ENCODE results near the gene LDLRAD4.

LDLRAD4 gene

DNA sequence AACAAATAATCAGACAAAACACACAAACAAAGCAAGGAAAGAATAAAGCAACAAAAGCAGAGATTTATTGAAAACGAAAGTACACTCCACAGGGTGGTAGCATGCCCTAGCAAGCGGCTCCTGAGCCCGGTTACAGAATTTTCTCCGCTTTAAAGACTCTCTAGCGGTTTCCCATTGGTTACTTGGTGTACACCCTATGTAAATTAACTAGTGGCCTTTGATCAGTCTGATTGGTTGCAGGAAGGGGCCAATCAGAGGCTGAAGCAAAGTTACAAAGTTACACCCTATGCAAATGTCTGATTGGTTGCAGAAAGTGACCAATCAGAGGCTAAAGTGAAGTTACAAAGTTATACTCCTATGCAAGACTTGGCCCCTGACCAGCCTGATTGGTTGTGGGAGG is 242.9 kb downstream of the LDLRAD4 start:
- DNase-seq (ENCODE audit: low read depth) = no peak
- Histone ChIP-seq H3K27me3 (replicated peaks; ENCODE audit: control insufficient read depth, insufficient read depth, low read length) (peaks cover 3% of the 10 kb centered on the region), H3K9me3 (ENCODE audit: control insufficient read depth, low read length) (no peaks in the 10 kb centered on the region), H3K9ac (ENCODE audit: low read length) (no peak overlapping the region), H3K4me1 (ENCODE audit: control insufficient read depth, insufficient read depth, low read length) (no peaks in the 10 kb centered on the region), H3K36me3 (ENCODE audit: control insufficient read depth, insufficient read depth, low read length, severe bottlenecking) (no peaks in the 10 kb centered on the region), H3K4me3 (ENCODE audit: low read length) (no peak overlapping the region)

DNA sequence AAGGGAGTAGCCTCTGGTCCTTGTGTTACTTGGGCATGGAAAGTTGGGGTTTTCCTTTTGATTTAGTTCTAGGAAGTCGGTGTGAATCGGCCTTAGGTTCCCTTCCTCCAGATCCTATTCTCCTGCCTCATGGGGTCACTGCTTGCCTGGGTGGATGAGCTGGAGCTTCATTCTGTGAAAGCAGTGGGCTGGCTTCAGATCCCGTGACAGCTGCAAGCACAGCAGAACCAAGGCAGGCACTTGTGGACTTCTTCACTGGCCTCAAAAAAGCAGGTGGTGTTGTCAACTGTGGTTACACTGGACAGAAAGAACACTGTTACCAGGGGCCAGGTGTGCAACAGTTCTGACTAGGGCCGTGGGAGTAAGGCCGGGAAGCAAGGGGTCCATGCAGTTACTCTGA is 243.4 kb downstream of the LDLRAD4 start:
- Histone ChIP-seq H3K27me3 (replicated peaks; ENCODE audit: control insufficient read depth, insufficient read depth, low read length) (peaks cover 3% of the 10 kb centered on the region), H3K36me3 (ENCODE audit: control insufficient read depth, insufficient read depth, low read length, severe bottlenecking) (no peaks in the 10 kb centered on the region), H3K4me3 (ENCODE audit: low read length) (no peak overlapping the region), H3K9me3 (ENCODE audit: control insufficient read depth, low read length) (no peaks in the 10 kb centered on the region), H3K9ac (ENCODE audit: low read length) (no peak overlapping the region), H3K4me1 (ENCODE audit: control insufficient read depth, insufficient read depth, low read length) (no peaks in the 10 kb centered on the region)
- DNase-seq (ENCODE audit: low read depth) = no peak

- Histone ChIP-seq H3K27me3 (replicated peaks; ENCODE audit: control insufficient read depth, insufficient read depth, low read length) (peaks cover 3% of the 10 kb centered on the region), H3K9ac (ENCODE audit: low read length) (no peak overlapping the region), H3K9me3 (ENCODE audit: control insufficient read depth, low read length) (no peaks in the 10 kb centered on the region), H3K4me3 (ENCODE audit: low read length) (no peak overlapping the region), H3K4me1 (ENCODE audit: control insufficient read depth, insufficient read depth, low read length) (no peaks in the 10 kb centered on the region), H3K36me3 (ENCODE audit: control insufficient read depth, insufficient read depth, low read length, severe bottlenecking) (no peaks in the 10 kb centered on the region)
- DNase-seq (ENCODE audit: low read depth) = no peak
These were observed 244.1 kb downstream of the LDLRAD4 start for GRCh38 chr18:13462686-13463085.

DNA sequence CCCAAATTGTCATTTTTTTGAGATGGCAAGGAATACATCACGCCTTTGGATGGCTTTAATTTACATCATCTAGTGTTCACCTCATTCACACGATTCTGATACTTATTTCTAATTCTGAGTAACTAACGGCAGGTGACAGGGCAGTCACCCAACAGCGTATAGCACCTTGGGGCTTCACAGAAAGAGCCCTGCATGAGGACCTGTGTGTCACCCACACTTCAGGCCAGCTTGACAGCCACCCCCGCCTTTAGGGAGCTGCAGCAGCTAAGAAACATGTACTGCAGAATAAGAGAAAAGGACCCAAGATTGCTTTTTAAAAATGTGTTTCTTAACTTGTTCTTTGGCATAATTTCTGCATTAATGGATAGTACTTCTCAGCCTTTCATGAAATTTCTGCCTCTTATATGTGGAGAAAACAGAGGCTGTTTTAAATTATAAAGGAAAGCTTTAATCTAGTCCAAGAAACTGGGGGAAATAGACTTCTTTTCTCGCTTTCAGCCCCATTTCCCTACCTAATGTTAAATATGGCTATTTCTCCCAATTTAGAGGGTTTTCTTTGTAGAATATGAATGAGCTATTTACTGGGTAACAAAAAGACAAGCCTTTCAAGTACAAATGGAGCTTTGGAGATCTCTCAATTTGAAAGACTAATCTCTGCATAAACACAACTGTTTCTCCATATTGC is 245.1 kb downstream of the LDLRAD4 start:
- peaks cover 3% of the 10 kb centered on the region for H3K27me3 ChIP-seq (replicated peaks; ENCODE audit: control insufficient read depth, insufficient read depth, low read length)
- H3K36me3 ChIP-seq (ENCODE audit: control insufficient read depth, insufficient read depth, low read length, severe bottlenecking) = no peaks in the 10 kb centered on the region
- DNase-seq (ENCODE audit: low read depth) = no peak
- H3K9me3 ChIP-seq (ENCODE audit: control insufficient read depth, low read length) = no peaks in the 10 kb centered on the region
- no peak overlapping the region for H3K9ac ChIP-seq (ENCODE audit: low read length)
- no peaks in the 10 kb centered on the region for H3K4me1 ChIP-seq (ENCODE audit: control insufficient read depth, insufficient read depth, low read length)
- H3K4me3 ChIP-seq (ENCODE audit: low read length) = no peak overlapping the region

DNA sequence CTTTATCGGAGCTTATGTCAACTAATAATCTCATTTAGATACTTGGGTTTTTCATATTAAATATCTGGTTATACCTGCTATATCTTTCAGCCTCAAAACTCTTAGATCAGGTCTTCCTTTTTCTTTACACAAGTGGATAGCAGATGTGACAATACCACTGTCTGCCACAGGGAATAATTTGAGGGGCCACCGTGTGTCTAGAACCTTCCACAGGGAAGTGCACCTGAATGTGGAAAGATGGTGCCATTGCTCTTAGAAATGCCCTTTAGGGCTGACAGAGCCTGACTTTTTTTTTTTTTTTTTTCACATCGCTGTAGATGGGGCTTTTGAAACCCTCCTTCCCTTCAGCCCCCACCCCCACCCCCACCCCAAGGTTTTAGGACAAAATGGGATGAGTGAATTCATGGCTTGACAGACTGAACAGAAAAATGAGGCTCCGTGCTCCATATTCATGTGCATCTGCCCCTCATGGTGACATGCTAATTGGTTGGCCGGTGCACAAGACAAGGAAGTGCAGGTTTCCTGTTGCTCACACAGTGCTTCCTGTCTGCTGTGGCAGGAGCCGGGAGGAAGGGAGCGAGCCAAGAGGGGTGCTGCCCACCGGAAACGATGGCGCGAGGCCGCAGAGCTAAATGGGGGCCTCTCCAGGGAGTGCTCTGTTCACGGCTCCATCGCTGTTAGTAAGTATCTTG is 246.0 kb downstream of the LDLRAD4 start:
- no peak for DNase-seq (ENCODE audit: low read depth)
- no peaks in the 10 kb centered on the region for H3K36me3 ChIP-seq (ENCODE audit: control insufficient read depth, insufficient read depth, low read length, severe bottlenecking)
- H3K4me3 ChIP-seq (ENCODE audit: low read length) = no peak overlapping the region

GRCh38 chr18:13465124-13465446 is 246.5 kb downstream of the LDLRAD4 start:
- H3K36me3 ChIP-seq (ENCODE audit: control insufficient read depth, insufficient read depth, low read length, severe bottlenecking) = no peaks in the 10 kb centered on the region

More for the DNA sequence above, 246.0 kb downstream of the LDLRAD4 start:
- H3K27me3 ChIP-seq (replicated peaks; ENCODE audit: control insufficient read depth, insufficient read depth, low read length) = peaks cover 3% of the 10 kb centered on the region
- no peaks in the 10 kb centered on the region for H3K9me3 ChIP-seq (ENCODE audit: control insufficient read depth, low read length)
- no peaks in the 10 kb centered on the region for H3K4me1 ChIP-seq (ENCODE audit: control insufficient read depth, insufficient read depth, low read length)
- H3K9ac ChIP-seq (ENCODE audit: low read length) = no peak overlapping the region

GRCh38 chr18:13465476-13465875 is 246.9 kb downstream of the LDLRAD4 start:
- H3K36me3 ChIP-seq (ENCODE audit: control insufficient read depth, insufficient read depth, low read length, severe bottlenecking) = no peaks in the 10 kb centered on the region
- H3K4me1 ChIP-seq (ENCODE audit: control insufficient read depth, insufficient read depth, low read length) = no peaks in the 10 kb centered on the region
- H3K4me3 ChIP-seq (ENCODE audit: low read length) = no peak overlapping the region
- no peak overlapping the region for H3K9ac ChIP-seq (ENCODE audit: low read length)
- DNase-seq (ENCODE audit: low read depth) = no peak
- H3K27me3 ChIP-seq (replicated peaks; ENCODE audit: control insufficient read depth, insufficient read depth, low read length) = peaks cover 3% of the 10 kb centered on the region
- H3K9me3 ChIP-seq (ENCODE audit: control insufficient read depth, low read length) = no peaks in the 10 kb centered on the region

More at GRCh38 chr18:13465124-13465446, 246.5 kb downstream of the LDLRAD4 start:
- Histone ChIP-seq H3K9ac (ENCODE audit: low read length) (no peak overlapping the region), H3K4me1 (ENCODE audit: control insufficient read depth, insufficient read depth, low read length) (no peaks in the 10 kb centered on the region), H3K27me3 (replicated peaks; ENCODE audit: control insufficient read depth, insufficient read depth, low read length) (peaks cover 3% of the 10 kb centered on the region), H3K4me3 (ENCODE audit: low read length) (no peak overlapping the region), H3K9me3 (ENCODE audit: control insufficient read depth, low read length) (no peaks in the 10 kb centered on the region)
- DNase-seq (ENCODE audit: low read depth) = no peak

GRCh38 chr18:13470516-13471197 is 252.1 kb downstream of the LDLRAD4 start:
- peaks cover 4% of the 10 kb centered on the region for H3K27me3 ChIP-seq (replicated peaks; ENCODE audit: control insufficient read depth, insufficient read depth, low read length)
- no peaks in the 10 kb centered on the region for H3K9me3 ChIP-seq (ENCODE audit: control insufficient read depth, low read length)

DNA sequence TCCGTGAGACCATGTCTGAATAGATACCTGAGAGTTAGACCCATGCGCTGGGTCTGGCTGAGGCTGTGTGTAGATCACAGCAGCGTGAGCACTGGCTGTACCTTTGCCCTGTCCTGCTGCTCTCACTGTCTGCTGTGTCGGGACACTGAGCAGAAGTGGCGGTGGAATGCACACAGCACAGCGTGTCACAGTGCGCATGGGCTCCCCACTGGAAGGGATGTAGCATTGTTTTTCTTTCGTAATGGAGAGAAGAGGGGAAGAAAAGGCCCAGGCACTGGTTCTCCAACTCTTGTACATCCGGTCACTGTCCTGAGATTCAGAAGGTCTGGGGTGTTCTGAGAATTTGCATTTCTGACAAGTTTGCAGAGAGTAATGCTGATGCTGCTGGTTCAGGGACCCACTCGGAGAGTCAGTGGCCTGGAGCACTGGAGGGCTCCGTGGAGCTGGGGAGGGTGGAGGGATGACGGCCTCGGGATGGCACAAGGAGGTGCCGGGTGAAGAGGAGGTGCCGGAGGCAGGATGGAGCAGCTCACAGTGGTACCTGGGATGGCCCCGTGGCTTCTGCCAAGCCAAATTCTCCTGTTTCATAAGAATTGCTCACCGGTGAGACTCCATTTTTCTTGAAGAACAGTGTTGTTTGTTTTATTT is 252.8 kb downstream of the LDLRAD4 start:
- Histone ChIP-seq H3K27me3 (replicated peaks; ENCODE audit: control insufficient read depth, insufficient read depth, low read length) (peaks cover 4% of the 10 kb centered on the region), H3K9me3 (ENCODE audit: control insufficient read depth, low read length) (no peaks in the 10 kb centered on the region), H3K4me1 (ENCODE audit: control insufficient read depth, insufficient read depth, low read length) (no peaks in the 10 kb centered on the region)

More at GRCh38 chr18:13470516-13471197, 252.1 kb downstream of the LDLRAD4 start:
- Histone ChIP-seq H3K9ac (ENCODE audit: low read length) (no peak overlapping the region), H3K36me3 (ENCODE audit: control insufficient read depth, insufficient read depth, low read length, severe bottlenecking) (no peaks in the 10 kb centered on the region), H3K4me3 (ENCODE audit: low read length) (no peak overlapping the region), H3K4me1 (ENCODE audit: control insufficient read depth, insufficient read depth, low read length) (no peaks in the 10 kb centered on the region)
- no peak for DNase-seq (ENCODE audit: low read depth)

DNA sequence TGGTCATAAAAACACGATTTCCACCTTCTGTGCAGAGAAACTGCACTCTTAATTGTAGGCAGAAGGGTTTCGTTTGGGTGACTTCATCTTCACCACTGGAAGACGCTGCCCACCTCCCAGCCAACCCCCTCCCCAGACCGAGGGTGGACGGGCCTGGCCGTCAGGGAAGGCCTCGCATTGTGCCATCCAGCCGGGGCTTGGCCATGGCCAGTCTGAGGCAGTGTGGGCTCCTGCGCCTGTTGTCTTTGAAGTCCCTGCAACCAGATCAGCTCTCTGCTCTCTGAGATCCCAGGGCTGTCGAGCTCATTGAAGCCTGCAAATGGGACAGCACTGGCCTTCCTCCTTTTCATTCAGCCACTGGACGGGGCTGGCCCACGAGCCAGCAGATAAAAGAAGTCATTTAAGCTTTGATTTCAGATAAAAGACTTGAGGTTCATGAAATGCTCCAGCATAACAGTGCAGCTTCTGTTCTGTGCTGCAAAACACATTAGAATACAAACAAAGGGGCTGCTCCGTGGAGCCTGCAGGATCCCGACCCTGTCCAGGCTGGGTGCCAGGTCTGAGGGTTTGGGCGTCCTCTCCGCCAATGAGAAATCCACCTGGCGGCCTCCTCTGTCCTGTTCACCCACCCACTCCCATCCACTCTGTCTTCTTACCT is 253.5 kb downstream of the LDLRAD4 start:
- H3K9me3 ChIP-seq (ENCODE audit: control insufficient read depth, low read length) = no peaks in the 10 kb centered on the region
- no peak for DNase-seq (ENCODE audit: low read depth)
- H3K4me3 ChIP-seq (ENCODE audit: low read length) = no peak overlapping the region
- H3K36me3 ChIP-seq (ENCODE audit: control insufficient read depth, insufficient read depth, low read length, severe bottlenecking) = no peaks in the 10 kb centered on the region
- no peaks in the 10 kb centered on the region for H3K4me1 ChIP-seq (ENCODE audit: control insufficient read depth, insufficient read depth, low read length)
- H3K9ac ChIP-seq (ENCODE audit: low read length) = no peak overlapping the region
- H3K27me3 ChIP-seq (replicated peaks; ENCODE audit: control insufficient read depth, insufficient read depth, low read length) = peaks cover 4% of the 10 kb centered on the region

More for the DNA sequence above, 252.8 kb downstream of the LDLRAD4 start:
- Histone ChIP-seq H3K9ac (ENCODE audit: low read length) (no peak overlapping the region), H3K4me3 (ENCODE audit: low read length) (no peak overlapping the region), H3K36me3 (ENCODE audit: control insufficient read depth, insufficient read depth, low read length, severe bottlenecking) (no peaks in the 10 kb centered on the region)
- no peak for DNase-seq (ENCODE audit: low read depth)

DNA sequence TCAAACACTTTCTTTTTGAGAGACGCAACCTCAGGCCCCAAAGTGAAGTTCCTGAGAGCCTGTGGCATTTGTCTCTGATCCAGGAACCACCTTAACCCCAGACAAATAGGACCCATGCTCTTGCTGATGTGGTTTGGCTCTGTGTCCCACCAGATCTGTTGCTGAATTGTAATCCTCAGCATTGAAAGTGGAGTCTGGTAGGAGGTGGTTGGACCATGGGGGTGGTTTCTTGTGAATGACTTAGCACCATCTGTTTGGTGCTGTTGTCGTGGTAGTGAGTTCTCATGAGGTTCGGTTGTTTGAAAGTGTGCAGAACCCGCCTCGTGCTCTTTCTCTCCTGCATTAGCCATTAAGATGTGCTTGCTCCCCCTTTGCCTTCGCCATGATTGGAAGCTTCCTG is 255.2 kb downstream of the LDLRAD4 start:
- H3K9ac ChIP-seq (ENCODE audit: low read length) = no peak overlapping the region
- DNase-seq (ENCODE audit: low read depth) = no peak
- H3K36me3 ChIP-seq (ENCODE audit: control insufficient read depth, insufficient read depth, low read length, severe bottlenecking) = no peaks in the 10 kb centered on the region
- H3K4me1 ChIP-seq (ENCODE audit: control insufficient read depth, insufficient read depth, low read length) = no peaks in the 10 kb centered on the region
- peaks cover 4% of the 10 kb centered on the region for H3K27me3 ChIP-seq (replicated peaks; ENCODE audit: control insufficient read depth, insufficient read depth, low read length)
- no peaks in the 10 kb centered on the region for H3K9me3 ChIP-seq (ENCODE audit: control insufficient read depth, low read length)
- no peak overlapping the region for H3K4me3 ChIP-seq (ENCODE audit: low read length)

All from adipocyte (in vitro differentiated cells).